Fibroblast of lung (primary cell): Measurements from ENCODE around the gene TMEM196. TPM values are rescaled to one million over a fixed set of nuclear protein-coding genes. Genes with fewer than 3 reads are reported as not detected.

Source experiments
- DNase-seq, 2 donors: peaks; one replicate each; pipeline versions ENCODE4 v3.0.0 to v3.0.0-alpha.2; 2010; ENCODE audit warnings: low read depth in 2 of 2
- H2AFZ ChIP-seq: 2 replicates; pipeline ENCODE4 v1.5.1; 2012; ENCODE audit warnings: low read length, control low read depth, inconsistent platforms
- H3K27ac ChIP-seq: 2 replicates; pipeline ENCODE4 v1.5.1; 2011; ENCODE audit warnings: low read length, control low read depth; ENCODE audit not compliant: insufficient read depth
- H3K27me3 ChIP-seq: 2 replicates; pipeline ENCODE4 v1.5.1; 2011; ENCODE audit warnings: mild to moderate bottlenecking, low read length; ENCODE audit not compliant: control insufficient read depth, insufficient read depth
- H3K36me3 ChIP-seq: 2 replicates; pipeline ENCODE4 v1.5.1; 2011; ENCODE audit warnings: low read length; ENCODE audit not compliant: control insufficient read depth, insufficient read depth
- H3K4me1 ChIP-seq: 2 replicates; pipeline ENCODE4 v1.5.1; 2011; ENCODE audit warnings: low read length; ENCODE audit not compliant: control insufficient read depth, insufficient read depth; ENCODE audit errors: extremely low read depth
- H3K4me2 ChIP-seq: 2 replicates; pipeline ENCODE4 v1.5.1; 2011; ENCODE audit warnings: low read length, control low read depth; ENCODE audit not compliant: insufficient read depth; ENCODE audit errors: extremely low read depth
- H3K4me3 ChIP-seq, 4 experiments: fragments of 200-600 bp in 1 of 4; sonication (generic) in 1 of 4; replicated peaks in 1 of 4; 2 replicates each; pipeline ENCODE4 v1.5.1; 2011 to 2016; ENCODE audit warnings: low read length in 4 of 4, low read depth in 3 of 4, mild to moderate bottlenecking in 3 of 4, control low read depth in 2 of 4, inconsistent platforms in 1 of 4, mixed read lengths in 1 of 4; ENCODE audit not compliant: insufficient read depth in 1 of 4; ENCODE audit errors: control extremely low read depth in 1 of 4
- H3K79me2 ChIP-seq: 2 replicates; pipeline ENCODE4 v1.5.1; 2012; ENCODE audit warnings: mild to moderate bottlenecking, low read length, inconsistent platforms; ENCODE audit not compliant: control insufficient read depth, insufficient read depth
- H3K9ac ChIP-seq: 2 replicates; pipeline ENCODE4 v1.5.1; 2011; ENCODE audit warnings: mild to moderate bottlenecking, low read length, control low read depth; ENCODE audit not compliant: insufficient read depth
- H3K9me3 ChIP-seq: 2 replicates; pipeline ENCODE4 v1.5.1; 2012; ENCODE audit warnings: low read depth, low read length; ENCODE audit not compliant: control insufficient read depth, insufficient read depth
- H4K20me1 ChIP-seq: 2 replicates; pipeline ENCODE4 v1.5.1; 2011; ENCODE audit warnings: low read length; ENCODE audit not compliant: control insufficient read depth, insufficient read depth; ENCODE audit errors: extremely low read depth
- EZH2 ChIP-seq: IDR thresholded peaks from 2 replicates; pipeline ENCODE4 v1.5.1; 2012; ENCODE audit warnings: low read length, control low read depth, mild to moderate bottlenecking; ENCODE audit errors: missing control alignments
- polyA plus RNA-seq, 2 donors: library from polyadenylated mRNA; depleted of rRNA in 1 of 2; stranded (reverse) in 1 of 2; unstranded in 1 of 2; fragments of >200 nt; gene quantifications; 2 replicates each; pipeline ENCODE4 v1.2.1, GENCODE V29; 2011 to 2012; ENCODE audit warnings: missing spikeins in 1 of 2
- total RNA-seq: library from RNA; depleted of rRNA; stranded (reverse); fragments of >200 nt; gene quantifications from 2 replicates; pipeline ENCODE4 v1.2.1, GENCODE V29; 2014
- TF ChIP-seq, protein P1 (sequence below), 2 donors: IDR thresholded peaks in 1 of 2; conservative IDR thresholded peaks in 1 of 2; 1 replicate in 1 of 2; 2 replicates in 1 of 2; pipeline ENCODE4 v1.5.1; 2011 to 2012; ENCODE audit warnings: low read length in 2 of 2, control low read depth in 1 of 2, inconsistent platforms in 1 of 2, low read depth in 1 of 2, mild to moderate bottlenecking in 1 of 2

Gene TMEM196
- total and polyA plus RNA-seq, 2 donors (not counting 1 experiment from before 2014, with no cell fraction given): not detected

DNA sequence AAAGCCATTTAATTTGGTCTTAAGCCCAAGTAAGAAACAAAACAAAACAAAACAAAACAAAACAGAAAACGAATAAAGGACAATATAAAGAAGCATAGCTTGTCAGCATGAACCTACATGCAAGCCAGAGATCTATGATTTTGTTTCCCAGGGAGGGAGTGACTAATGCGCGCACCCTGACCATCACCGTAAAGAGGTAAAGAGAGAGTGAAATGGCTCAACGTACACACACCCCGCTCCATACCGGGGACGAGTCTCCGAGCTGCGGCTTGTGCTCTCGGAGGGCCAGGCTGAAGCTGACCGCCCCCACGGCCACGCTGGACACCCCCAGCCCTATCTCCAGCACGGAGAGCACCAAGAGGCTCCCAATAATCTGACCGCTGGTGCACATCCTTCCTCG, 1.1 kb downstream of the TMEM196 start:
- H3K79me2 ChIP-seq: no peaks in the 10 kb centered on the region
- H3K4me2 ChIP-seq: no peak overlapping the region
- H3K4me1 ChIP-seq: no peaks in the 10 kb centered on the region
- H3K27ac ChIP-seq: no peak overlapping the region
- H3K4me3 ChIP-seq: peak overlapping the region in 1 of 4 experiments; percentile 45
- DNase-seq: no peak
- H2AFZ ChIP-seq: no peak overlapping the region
- H3K9ac ChIP-seq: no peak overlapping the region
- no peaks in the 10 kb centered on the region for H3K36me3 ChIP-seq
- H4K20me1 ChIP-seq: no peaks in the 10 kb centered on the region
- no peaks in the 10 kb centered on the region for H3K27me3 ChIP-seq
- TF ChIP-seq, protein P1, sequence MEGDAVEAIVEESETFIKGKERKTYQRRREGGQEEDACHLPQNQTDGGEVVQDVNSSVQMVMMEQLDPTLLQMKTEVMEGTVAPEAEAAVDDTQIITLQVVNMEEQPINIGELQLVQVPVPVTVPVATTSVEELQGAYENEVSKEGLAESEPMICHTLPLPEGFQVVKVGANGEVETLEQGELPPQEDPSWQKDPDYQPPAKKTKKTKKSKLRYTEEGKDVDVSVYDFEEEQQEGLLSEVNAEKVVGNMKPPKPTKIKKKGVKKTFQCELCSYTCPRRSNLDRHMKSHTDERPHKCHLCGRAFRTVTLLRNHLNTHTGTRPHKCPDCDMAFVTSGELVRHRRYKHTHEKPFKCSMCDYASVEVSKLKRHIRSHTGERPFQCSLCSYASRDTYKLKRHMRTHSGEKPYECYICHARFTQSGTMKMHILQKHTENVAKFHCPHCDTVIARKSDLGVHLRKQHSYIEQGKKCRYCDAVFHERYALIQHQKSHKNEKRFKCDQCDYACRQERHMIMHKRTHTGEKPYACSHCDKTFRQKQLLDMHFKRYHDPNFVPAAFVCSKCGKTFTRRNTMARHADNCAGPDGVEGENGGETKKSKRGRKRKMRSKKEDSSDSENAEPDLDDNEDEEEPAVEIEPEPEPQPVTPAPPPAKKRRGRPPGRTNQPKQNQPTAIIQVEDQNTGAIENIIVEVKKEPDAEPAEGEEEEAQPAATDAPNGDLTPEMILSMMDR (conservative IDR thresholded peaks at IDR 0.05 in 1 of 2, IDR thresholded peaks at IDR 0.05 in 1 of 2; ENCODE audit: low read depth in 1 of 2, low read length in 2 of 2): no peak
- TF ChIP-seq EZH2: no peak
- no peaks in the 10 kb centered on the region for H3K9me3 ChIP-seq

DNA sequence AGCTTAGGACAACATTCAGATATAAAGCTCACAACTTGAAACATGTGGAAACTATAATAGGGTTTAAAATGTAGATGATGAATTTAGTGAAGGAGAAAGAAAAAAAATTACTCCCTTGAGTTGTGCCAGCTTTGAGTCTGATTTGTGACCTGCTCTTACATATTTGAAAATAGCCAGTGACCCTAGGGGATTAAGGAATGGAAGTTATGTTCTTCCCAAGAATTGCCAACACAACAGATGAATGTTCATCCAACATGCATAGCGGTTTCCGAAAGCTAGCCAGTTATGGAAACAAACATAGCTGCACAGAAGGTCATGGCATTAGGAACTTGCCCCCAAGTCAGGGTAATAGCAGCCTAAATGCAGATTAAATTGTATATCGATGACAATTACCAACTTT, 10.8 kb downstream of the TMEM196 start:
- H3K9me3 ChIP-seq: no peaks in the 10 kb centered on the region
- H3K4me3 ChIP-seq: no peak overlapping the region
- H3K27ac ChIP-seq: no peak overlapping the region
- TF ChIP-seq, protein P1 (conservative IDR thresholded peaks at IDR 0.05 in 1 of 2, IDR thresholded peaks at IDR 0.05 in 1 of 2; ENCODE audit: low read depth in 1 of 2, low read length in 2 of 2): no peak
- DNase-seq: peak in 1 of 2 donors; percentile 14
- H3K36me3 ChIP-seq: no peaks in the 10 kb centered on the region
- H3K27me3 ChIP-seq: no peaks in the 10 kb centered on the region
- H2AFZ ChIP-seq: no peak overlapping the region
- H3K9ac ChIP-seq: no peak overlapping the region
- no peak overlapping the region for H3K4me2 ChIP-seq
- H4K20me1 ChIP-seq: no peaks in the 10 kb centered on the region
- no peaks in the 10 kb centered on the region for H3K79me2 ChIP-seq
- no peaks in the 10 kb centered on the region for H3K4me1 ChIP-seq

DNA sequence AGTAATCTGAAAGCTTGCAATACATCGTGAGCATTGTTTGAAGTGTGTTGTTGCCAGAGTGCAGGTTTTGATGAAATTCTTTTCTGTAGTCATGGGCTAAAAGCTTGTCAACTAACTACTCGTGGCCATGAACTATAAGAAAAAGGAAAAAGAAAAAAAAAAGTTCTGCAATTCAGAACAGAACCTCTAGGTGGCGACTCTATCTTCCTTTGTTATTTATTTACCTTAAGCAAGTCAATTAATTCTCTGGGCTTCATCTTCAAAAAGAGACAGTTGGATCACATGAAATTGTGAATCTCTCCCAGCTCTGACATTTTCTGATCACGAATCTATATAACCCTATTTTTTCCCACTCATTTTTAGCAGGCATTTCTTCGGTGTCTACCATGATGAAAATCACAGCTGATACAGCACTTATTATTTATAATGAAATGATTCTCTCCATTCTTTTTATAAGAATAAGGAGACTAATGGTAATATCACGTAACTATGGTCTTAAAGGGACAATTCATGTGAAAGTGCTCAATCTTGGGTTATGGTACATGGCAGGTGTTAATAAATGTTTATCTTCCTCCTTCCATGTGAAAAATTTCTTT, 18.8 kb downstream of the TMEM196 start:
- H3K9me3 ChIP-seq: no peaks in the 10 kb centered on the region
- no peaks in the 10 kb centered on the region for H3K27me3 ChIP-seq
- no peaks in the 10 kb centered on the region for H4K20me1 ChIP-seq
- TF ChIP-seq, protein P1 (conservative IDR thresholded peaks at IDR 0.05 in 1 of 2, IDR thresholded peaks at IDR 0.05 in 1 of 2; ENCODE audit: low read depth in 1 of 2, low read length in 2 of 2): peak; percentile 47 to 65
- no peak for TF ChIP-seq EZH2
- no peak overlapping the region for H3K4me3 ChIP-seq
- peak; percentile 12 to 61 for DNase-seq
- H3K4me1 ChIP-seq: no peaks in the 10 kb centered on the region
- no peak overlapping the region for H3K27ac ChIP-seq
- no peaks in the 10 kb centered on the region for H3K36me3 ChIP-seq
- no peak overlapping the region for H3K4me2 ChIP-seq
- no peaks in the 10 kb centered on the region for H3K79me2 ChIP-seq
- H2AFZ ChIP-seq: no peak overlapping the region
- H3K9ac ChIP-seq: no peak overlapping the region
